Activated T-cell treated with anti-CD3 and anti-CD28 coated beads, Interleukin-2, amount 50 U/mL, for 48 hours (primary cell): ENCODE measurements around the gene MAP3K4.
A peak's percentile ranks its signal among the peaks of the same experiment; 100 is the strongest.

Source experiments
- DNase-seq, 2 experiments: peaks; one replicate each; pipeline ENCODE4 v3.0.0-alpha.2; 2020

Gene MAP3K4, protein sequence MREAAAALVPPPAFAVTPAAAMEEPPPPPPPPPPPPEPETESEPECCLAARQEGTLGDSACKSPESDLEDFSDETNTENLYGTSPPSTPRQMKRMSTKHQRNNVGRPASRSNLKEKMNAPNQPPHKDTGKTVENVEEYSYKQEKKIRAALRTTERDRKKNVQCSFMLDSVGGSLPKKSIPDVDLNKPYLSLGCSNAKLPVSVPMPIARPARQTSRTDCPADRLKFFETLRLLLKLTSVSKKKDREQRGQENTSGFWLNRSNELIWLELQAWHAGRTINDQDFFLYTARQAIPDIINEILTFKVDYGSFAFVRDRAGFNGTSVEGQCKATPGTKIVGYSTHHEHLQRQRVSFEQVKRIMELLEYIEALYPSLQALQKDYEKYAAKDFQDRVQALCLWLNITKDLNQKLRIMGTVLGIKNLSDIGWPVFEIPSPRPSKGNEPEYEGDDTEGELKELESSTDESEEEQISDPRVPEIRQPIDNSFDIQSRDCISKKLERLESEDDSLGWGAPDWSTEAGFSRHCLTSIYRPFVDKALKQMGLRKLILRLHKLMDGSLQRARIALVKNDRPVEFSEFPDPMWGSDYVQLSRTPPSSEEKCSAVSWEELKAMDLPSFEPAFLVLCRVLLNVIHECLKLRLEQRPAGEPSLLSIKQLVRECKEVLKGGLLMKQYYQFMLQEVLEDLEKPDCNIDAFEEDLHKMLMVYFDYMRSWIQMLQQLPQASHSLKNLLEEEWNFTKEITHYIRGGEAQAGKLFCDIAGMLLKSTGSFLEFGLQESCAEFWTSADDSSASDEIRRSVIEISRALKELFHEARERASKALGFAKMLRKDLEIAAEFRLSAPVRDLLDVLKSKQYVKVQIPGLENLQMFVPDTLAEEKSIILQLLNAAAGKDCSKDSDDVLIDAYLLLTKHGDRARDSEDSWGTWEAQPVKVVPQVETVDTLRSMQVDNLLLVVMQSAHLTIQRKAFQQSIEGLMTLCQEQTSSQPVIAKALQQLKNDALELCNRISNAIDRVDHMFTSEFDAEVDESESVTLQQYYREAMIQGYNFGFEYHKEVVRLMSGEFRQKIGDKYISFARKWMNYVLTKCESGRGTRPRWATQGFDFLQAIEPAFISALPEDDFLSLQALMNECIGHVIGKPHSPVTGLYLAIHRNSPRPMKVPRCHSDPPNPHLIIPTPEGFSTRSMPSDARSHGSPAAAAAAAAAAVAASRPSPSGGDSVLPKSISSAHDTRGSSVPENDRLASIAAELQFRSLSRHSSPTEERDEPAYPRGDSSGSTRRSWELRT (N-terminal part only)

DNA sequence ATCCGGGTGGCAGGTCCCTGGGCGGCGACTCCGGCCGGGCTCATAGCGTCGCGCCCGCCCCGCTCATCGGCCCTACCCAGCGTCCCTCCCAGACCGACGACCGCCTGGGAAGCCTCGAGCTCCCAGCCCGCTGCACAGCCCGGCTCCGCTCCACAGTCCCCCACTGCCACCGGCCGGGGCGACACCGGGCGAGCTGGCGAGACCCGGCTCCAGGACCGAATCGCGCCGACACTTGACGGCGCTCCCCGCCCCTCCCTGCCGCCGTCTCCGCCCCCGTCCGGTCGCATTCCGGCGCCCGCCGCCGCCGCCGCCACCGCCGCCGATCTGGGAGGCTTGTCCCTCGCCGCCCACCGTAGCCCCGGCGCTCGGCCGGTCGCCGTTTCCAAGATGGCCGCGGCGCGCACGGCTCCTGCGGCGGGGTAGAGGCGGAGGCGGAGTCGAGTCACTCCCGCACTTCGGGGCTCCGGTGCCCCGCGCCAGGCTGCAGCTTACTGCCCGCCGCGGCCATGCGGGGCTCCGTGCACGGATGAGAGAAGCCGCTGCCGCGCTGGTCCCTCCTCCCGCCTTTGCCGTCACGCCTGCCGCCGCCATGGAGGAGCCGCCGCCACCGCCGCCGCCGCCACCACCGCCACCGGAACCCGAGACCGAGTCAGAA, at the start of gene MAP3K4:
TSS of gene MAP3K4 (plus strand) at position 364 of the 655 bp plus-strand sequence. CDS start at position 527, 163 bp downstream.
- peak; percentile 86 to 90 for DNase-seq

DNA sequence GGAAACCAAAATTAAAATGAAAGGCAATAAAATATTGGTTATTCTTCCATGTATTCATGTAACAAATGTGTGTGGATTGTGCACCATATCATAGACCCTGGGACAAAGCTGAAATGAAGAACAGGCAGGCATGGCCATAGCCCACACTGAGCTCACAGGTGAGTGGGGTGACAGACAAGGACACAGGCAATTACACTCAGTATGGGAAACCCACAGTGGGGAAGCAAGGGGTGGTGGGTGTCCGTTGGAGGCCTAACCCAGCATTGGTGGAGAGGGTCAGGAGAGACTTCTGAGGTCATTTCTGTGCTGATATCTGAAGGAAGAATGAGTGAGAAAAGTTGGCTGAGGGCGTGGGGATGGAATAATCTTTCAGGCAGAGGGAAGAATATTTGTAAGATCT, 47.6 kb upstream of the MAP3K4 start:
- DNase-seq, result no peak

DNA sequence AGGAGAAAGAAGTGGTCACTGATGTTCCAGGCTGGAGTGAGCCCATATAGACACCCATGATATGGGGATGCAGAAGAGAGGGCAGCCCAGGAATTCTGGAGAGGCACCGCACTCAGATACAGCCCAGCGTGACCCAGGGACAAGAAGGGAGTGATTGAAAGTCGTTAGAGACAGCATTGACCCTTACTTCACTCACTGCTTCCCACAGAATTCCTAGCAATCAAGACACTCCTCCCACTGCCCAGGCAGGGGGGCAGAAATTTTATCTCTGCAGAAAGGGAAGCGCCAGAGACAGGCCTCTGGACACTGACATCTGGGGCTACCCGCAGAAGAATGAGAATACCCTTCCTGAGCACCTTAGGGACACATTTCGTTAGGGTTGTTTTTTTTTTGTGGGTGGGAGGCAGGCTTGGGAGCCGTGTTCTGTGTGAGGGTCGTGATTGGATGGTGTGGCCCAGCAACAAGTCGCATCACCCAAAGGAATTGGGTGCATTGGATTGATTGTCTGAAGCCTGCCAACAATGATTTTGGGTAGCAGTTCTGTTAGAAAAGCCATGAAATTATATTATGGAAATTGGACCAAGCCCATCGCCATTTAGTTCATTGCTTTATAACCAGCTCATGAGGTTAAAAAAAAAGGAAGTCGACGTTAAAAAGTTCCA, 45.9 kb upstream of the MAP3K4 start:
- no peak for DNase-seq

DNA sequence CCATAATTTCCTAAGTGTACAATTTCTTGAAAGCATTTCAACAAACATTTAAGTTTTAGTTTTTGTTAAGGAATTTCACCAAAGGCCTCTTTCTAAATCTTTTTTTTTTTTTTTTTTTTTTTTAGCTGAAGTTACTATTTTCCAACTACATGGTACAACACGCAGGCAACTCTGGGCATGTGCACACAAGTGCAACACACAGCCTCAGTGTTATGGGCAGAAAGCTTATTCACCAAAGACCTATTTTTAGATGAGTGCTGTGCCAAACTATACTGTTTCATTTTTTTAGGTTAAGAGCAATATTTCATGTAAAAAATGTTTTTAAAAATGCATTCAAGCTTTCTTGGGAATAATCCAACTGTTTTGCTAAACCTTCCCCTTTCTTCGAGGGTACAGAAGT, 42.0 kb upstream of the MAP3K4 start:
- DNase-seq, result no peak

DNA sequence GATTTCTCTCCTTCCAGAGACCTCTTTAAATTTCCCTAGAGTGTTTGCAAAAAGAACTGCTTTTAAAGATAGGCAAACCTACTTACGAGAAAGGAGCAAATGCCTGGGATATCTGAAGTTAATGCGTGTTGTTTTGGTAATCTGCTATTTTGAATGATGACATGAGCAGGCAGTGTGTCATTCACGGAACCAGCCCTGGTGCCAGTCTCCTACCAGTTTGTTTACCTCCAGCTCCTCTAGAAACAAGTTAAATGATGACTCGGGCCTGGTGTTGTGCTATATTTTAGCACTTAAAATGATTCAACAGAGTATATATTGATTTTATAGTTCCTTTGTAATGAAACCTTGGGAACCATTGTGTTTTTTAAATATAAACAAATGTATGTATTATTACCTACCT, 41.1 kb upstream of the MAP3K4 start:
- no peak for DNase-seq

DNA sequence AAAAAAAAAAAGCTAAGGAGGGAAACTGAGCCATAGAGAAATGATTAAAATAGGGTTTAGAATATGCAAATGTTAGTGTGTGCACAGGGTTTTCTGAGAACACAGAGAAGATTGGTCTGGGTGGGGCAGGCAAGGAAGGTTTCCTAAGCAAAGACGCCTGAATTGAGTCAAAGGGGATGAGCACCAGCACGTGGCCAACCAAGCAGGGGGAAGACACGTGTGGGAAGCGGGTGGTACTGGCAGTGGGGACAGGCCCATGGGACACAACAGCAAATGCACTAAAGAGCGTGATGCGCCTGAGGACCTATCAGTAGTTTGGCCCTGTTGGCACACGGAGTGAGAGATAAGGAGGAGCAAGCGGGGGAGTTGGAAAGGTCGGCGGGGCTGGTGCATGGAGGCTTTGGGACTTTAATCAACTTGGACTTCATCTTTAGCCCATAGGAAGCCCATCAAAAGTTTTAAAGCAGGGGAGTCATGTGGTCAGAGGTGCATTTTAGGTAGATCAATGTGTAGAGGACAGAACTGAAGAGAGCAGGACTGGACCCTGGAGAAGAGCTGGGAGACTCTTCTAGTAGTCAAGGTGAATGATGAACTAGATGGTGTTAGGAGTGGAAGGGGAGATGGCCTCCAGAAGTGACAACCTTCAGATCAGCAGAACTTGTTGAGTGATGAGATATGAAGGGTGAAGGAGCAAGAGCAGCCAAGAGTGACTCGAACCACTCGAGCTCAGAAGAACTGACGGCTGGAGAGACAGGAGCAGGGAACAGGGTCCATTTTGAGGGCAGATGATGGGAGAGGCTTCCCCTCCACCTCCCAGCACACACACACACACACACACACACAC, 40.2 kb upstream of the MAP3K4 start:
- no peak for DNase-seq

DNA sequence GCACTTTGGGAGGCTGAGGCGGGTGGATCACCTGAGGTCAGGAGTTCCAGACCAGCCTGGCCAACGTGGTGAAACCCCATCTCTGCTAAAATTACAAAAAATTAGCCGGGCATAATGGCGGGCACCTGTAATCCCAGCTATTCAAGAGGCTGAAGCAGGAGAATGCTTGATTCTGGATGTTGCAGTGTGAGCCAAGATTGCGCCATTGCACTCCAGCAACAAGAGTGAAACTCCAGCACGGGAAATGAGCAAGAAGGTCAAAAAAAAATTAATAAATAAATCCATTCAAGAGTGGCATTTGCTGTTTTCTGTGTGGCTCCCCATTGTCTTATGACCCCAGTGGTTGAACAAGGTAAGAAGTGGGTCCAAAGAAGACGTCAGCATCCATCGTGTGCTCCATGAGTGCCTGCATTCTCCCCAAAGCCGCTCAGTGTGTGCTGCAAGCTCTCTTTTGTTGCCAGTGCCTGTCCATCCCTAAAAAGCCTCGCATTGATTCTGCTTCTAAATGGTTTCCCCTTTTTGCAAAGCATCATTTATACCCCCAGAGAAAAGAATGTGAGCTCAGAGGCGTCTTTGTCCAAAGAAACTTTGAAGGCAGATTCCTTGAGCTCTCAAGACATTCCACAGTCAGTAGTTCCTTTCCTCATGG, 38.8 kb upstream of the MAP3K4 start:
- DNase-seq, result no peak

DNA sequence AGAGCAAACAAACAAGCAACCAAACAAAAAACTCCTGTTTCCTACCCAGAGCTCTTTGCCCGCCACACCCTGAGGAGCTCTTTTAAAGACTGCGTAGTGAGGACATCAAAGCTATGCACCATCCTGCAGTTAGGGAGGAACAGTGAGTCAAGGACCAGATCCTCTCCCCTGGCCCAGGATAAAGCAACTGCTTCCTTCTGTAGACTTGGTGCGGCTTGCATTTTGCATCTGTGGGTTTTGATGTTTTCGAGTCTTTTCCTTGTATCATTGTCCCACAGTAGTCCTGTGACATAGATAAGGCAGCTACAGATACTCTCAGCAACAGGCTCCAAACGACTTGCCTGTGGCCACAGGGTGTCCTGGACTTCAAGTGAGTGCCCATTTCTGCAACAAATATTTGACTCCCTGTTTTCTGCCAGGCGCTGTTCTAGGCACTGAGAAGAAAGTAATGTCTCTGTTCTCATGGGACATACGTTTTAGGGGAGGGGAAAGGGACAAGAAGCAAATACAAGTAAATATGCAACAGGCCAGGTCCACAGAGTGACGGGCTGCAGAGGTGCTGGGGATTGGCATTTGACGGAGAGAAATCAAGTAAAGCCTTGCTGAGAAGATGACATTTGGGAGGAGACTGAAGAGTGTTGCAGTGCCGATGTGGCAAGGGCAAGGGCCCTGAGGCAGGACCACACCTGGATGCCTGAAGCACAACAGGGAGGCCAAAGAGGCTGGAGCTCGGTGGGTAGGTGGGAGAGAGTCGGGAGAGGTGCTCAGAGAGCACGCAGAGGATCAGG, 35.9 kb upstream of the MAP3K4 start:
- no peak for DNase-seq

DNA sequence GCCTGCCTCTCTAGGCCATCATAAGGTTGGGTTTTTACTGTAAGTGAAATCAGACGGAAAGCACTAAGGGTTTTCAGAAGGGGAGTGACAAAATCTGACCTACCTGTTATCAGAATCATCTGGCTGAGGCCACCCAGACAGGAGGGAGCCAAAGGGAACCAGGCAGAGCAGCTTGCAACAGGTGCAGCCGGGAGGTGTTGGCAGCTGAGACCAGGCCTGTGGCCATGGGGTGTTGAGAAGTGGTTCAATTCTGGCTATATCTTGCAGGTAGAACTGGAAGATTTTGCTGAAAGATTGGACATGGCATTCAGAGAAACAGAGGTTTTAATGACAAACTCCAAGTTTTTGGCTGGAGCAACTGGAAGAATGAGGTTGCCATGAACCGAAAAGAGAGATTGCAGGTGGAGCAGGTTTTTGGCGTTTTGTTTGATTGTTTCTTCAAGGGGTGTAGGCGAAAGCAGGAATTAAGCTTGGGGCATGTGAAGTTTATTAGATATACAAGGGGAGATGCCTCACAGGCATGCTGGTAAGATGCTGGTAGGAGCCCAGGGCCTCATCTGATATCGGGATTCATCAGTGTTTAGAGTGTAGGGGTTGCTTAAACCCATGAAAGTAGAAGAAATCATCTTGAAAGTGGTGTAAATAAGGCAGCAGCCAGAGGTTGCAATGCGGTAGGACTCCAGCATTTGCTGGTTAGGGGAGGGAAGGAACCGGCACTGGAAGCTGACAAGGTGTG, 35.1 kb upstream of the MAP3K4 start:
- DNase-seq, result no peak

DNA sequence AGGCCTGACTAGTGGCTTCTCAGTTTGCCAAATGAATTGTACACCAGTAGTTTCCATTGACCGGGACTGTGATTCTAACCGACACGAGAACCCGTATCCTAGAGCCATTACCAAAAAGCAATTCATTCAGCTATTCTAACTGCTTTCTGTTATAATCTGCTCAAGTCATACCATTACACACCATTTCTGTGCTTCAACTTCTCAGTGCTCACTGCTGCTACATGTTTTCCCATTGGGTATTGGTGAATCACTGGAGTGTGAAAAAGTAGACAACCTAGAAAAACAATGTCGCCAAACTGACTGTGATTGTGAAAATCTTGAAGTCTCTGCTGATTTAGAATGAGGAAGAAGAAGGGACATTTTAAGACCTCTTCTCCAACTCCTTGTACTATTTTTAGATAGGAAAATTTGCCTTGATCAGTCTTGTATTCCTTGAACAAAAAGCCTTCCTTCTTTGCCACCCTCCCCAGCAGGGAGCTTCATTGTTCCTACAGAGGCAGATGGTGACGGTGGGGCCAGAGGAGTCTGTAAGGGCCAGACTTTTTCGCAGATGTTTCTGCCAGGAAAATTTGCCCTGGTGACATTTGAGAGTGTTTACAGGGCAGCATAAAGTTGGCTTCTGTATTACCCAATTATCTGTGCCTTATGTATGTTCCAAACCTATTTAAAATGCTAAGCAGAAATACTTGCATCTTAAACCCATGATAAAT, 31.7 kb upstream of the MAP3K4 start:
- DNase-seq, result no peak

DNA sequence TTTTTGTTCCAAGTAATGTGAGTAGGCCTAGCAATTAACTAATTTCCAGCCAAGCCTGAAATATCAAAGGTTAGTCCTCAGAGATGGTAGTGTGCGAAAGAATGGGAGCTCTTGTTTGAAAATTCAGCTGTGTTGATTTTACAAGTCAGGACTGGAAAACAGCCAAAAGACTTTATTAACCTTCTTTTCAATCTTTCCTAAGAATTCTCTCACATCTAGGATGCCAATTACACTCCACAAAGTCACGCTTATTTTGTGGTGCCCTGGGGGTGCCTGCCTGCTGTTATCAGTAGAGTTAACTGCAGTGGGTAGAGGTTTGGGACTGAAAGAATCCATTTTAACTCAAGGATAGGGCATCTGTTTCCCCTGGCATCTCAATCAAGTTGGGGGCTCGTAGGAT, 30.7 kb upstream of the MAP3K4 start:
- DNase-seq, result no peak

DNA sequence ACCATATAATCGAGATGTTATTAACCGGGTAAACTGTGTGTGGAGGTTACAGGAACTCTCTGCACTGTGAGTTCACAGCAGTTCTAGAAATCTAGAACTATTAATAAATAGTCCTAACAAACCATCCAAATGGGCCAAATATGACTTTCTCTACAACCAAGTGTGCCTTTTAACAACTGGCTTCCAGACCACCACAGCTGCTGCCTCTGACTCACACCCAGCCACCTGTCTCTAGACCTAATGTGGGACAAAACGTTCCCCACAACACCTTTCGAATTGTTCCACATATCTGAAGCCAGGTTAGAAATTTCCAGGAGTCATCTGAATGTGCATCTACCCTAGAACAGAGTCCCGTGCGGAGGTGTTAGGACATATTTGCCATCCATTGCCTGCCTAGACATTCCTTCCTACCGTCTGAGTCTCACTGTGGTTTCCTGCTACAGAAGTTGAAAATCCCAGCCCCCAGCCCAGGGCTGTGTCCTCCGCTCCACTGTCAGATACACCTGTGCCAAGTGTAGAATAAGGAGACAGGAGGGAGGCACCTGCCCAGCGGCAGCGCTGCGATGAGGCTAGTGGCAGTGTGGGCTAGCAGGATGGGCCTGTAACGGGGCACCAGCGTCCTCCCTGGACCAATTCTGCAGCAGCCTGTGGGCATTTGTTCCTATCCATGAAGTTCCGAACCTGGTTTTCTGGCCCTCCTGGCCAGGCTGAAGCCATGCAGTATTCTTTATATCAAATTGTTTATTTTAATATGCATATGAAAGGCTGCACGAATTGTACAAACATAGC, 28.5 kb upstream of the MAP3K4 start:
- no peak for DNase-seq

DNA sequence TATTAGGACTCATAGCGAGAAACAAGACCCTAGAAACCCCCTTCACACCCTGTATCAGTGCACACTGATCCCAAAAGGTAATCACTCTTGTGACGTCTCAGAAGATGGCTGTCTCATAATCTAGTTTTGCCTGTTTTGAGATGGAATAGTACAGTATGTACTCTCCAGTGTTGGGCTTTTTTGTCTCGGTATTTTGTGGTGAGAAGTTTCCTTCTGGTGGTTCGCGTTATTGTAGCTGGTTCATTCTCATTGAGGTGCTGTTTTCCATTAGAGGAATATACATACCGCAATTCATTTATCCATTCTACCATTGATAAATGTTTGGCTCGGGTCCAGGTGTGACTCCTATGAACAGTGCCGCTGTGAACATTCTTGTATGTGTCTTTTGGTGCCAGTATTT, 27.9 kb upstream of the MAP3K4 start:
- no peak for DNase-seq

DNA sequence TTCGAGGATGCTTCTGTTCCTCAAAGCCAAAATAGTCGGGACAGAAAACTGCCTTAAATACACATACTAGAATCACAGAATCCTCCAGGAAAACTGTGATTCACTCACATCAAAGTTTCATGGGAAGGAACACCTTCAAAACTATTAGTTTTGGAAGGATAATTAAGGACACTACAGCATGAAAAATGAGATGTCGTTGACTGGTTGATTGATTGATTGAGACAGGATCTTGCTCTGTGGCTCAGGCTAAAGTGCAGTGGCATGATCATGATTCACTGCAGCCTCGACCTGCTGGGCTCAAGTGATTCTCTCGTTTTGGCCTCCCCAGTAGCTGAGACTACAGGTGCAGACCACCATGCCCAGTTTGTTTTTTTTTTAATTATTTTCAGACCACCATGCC, 25.7 kb upstream of the MAP3K4 start:
- DNase-seq, result no peak

DNA sequence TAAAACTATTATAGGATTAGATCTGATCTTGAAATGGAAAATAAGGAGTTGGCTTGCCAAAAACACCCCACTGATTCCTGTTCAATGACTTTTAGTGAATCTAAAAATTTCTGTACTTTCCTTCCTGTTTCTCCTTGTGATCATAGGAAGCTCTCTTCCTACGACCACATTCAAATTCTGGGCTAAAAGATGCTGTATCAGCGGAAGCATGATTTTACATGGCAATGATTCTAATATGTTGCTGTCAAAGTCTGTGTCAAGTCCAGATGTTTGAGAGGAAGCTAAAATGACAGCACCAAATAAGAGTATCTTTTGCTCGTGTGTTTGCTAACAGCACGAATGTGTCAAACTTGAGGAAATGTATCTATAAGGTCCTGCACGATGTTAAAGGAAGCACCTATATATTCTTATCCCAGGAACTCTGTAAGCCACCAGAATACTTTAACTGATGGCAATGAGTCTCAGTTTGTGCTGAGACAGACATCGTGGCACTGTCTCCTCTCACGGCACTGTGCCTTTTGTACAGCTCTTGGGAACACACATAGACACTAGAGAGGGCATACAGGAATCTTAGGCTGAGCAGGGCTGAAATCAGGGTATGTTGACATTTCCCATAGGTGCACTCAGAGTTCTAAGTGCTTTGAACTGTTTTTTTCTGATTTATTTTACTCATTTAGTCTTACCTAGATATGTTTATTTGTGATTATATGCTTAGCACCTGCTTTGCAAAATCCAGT, 24.9 kb upstream of the MAP3K4 start:
- DNase-seq, result no peak

DNA sequence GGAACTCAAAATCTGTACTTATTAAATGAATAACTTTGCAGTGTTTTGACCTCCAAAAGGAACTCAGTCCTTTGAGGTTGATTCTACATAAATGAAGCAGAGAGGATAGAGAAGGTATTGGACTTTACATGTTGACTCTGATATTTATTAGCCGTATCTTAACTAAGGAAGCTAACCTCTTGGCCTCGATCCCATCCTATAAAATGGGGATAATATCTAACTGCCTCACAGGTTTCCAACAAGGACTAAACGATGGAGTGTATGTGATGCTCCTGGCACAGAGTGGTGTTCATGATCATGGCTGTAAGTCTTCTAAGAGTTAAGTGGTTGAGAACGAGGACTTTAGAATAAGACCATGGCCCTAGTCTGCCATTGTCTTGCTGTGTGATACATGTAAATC, 24.2 kb upstream of the MAP3K4 start:
- DNase-seq, result no peak

DNA sequence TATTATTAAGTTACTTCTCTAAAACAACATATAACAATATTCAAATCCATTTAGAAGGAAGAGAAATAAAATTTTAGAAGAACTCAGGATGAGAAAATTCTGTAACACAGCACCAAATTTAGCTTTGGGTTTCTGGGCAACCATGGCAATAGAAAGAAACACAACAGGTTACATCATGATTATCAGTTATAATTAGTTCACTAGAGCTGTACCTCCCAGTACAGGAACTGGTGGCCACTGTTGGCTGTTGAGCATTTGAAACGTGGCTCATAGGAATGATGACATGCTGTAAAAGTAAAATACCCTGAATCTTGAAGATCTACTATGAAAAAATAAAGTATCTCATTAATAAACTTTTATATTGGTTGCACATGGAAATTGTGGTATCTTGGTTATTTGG, 23.7 kb upstream of the MAP3K4 start:
- no peak for DNase-seq
